ENCODE results near the gene NPC1. TPM values are rescaled to one million over a fixed set of nuclear protein-coding genes. Genes with fewer than 3 reads are reported as not detected.

NPC1 gene
- total and polyA plus RNA-seq, 4 donors = 9.5 to 46.7 (median 27.3) TPM

GRCh38 chr18:23495723-23496440, 90.4 kb downstream of the NPC1 start:
- Histone ChIP-seq H3K4me3 (ENCODE audit: low read depth in 1 of 3, low read length in 3 of 3) (no peak overlapping the region), H3K4me1 (ENCODE audit: control insufficient read depth in 4 of 4, insufficient read depth in 4 of 4, low read length in 3 of 4) (no peaks in the 10 kb centered on the region), H3K27ac (ENCODE audit: low read depth in 1 of 2, low read length in 2 of 2) (no peak overlapping the region), H3K9ac (ENCODE audit: low read depth in 1 of 2, low read length in 2 of 2) (no peak overlapping the region), H3K9me3 (ENCODE audit: control insufficient read depth in 4 of 4, low read length in 3 of 4) (no peaks in the 10 kb centered on the region), H3K36me3 (ENCODE audit: control insufficient read depth in 4 of 4, insufficient read depth in 3 of 4, low read depth in 1 of 4, low read length in 3 of 4) (no peaks in the 10 kb centered on the region), H3K27me3 (ENCODE audit: control insufficient read depth in 4 of 4, insufficient read depth in 4 of 4, low read length in 3 of 4) (no peaks in the 10 kb centered on the region)
- no peak for DNase-seq (ENCODE audit: low spot score)
- TF ChIP-seq FOXA1 (IDR thresholded peaks at IDR 0.05) (no peak), TAF1 (conservative IDR thresholded peaks at IDR 0.05) (no peak), HNF4G (IDR thresholded peaks at IDR 0.05) (no peak), RAD21 (IDR thresholded peaks at IDR 0.05) (no peak), JUND (IDR thresholded peaks at IDR 0.05) (no peak), ZBTB33 (IDR thresholded peaks at IDR 0.05) (no peak), GABPA (IDR thresholded peaks at IDR 0.05 in 1 of 2, conservative IDR thresholded peaks at IDR 0.05 in 1 of 2) (no peak), EGR1 (IDR thresholded peaks at IDR 0.05; ENCODE audit: low read depth in 2 of 2) (no peak), RXRA (IDR thresholded peaks at IDR 0.05) (no peak), NR2F2 (IDR thresholded peaks at IDR 0.05) (no peak), REST (IDR thresholded peaks at IDR 0.05) (no peak), CTCF (IDR thresholded peaks at IDR 0.05; ENCODE audit: low read depth, low read length, missing input control) (no peak), YY1 (IDR thresholded peaks at IDR 0.05) (no peak)
- TF ChIP-seq, protein P1, sequence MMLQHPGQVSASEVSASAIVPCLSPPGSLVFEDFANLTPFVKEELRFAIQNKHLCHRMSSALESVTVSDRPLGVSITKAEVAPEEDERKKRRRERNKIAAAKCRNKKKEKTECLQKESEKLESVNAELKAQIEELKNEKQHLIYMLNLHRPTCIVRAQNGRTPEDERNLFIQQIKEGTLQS (IDR thresholded peaks at IDR 0.05) = no peak
- 78% methylated on average over 12 of the region's 12 CpGs for WGBS

DNA sequence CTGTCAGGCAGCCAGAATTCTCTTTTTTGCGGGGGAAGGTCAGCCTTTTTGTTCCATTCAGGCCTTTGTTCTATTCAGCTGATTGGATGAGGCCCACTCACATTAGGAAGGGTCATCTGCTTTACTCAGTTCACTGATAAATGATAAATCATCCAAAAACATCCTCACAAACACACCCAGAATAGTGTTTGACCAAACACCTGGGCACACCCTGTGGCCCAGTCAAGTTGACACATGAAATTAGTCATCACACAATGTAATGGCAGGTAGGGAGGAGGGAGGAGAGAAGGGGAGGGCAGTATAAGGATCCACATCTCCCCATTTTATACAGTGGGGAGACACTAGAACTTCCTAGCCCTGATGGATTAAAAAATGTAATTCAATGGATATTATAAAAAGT, 91.3 kb downstream of the NPC1 start:
- Histone ChIP-seq H3K27ac (ENCODE audit: low read depth in 1 of 2, low read length in 2 of 2) (no peak overlapping the region), H3K4me3 (ENCODE audit: low read depth in 1 of 3, low read length in 3 of 3) (no peak overlapping the region), H3K36me3 (ENCODE audit: control insufficient read depth in 4 of 4, insufficient read depth in 3 of 4, low read depth in 1 of 4, low read length in 3 of 4) (no peaks in the 10 kb centered on the region), H3K9me3 (ENCODE audit: control insufficient read depth in 4 of 4, low read length in 3 of 4) (no peaks in the 10 kb centered on the region), H3K4me1 (ENCODE audit: control insufficient read depth in 4 of 4, insufficient read depth in 4 of 4, low read length in 3 of 4) (no peaks in the 10 kb centered on the region), H3K9ac (ENCODE audit: low read depth in 1 of 2, low read length in 2 of 2) (no peak overlapping the region), H3K27me3 (ENCODE audit: control insufficient read depth in 4 of 4, insufficient read depth in 4 of 4, low read length in 3 of 4) (no peaks in the 10 kb centered on the region)
- no peak for DNase-seq (ENCODE audit: low spot score)
- WGBS = 95% methylated on average over 1 of the region's 1 CpG
- TF ChIP-seq FOXA1 (IDR thresholded peaks at IDR 0.05) (no peak), SP1 (IDR thresholded peaks at IDR 0.05) (no peak), RXRA (IDR thresholded peaks at IDR 0.05) (no peak), ZBTB33 (IDR thresholded peaks at IDR 0.05) (no peak), TAF1 (conservative IDR thresholded peaks at IDR 0.05) (no peak), YY1 (IDR thresholded peaks at IDR 0.05) (no peak), JUND (IDR thresholded peaks at IDR 0.05) (no peak), RAD21 (IDR thresholded peaks at IDR 0.05) (no peak), NR2F2 (IDR thresholded peaks at IDR 0.05) (no peak), FOXA2 (IDR thresholded peaks at IDR 0.05) (no peak), HNF4G (IDR thresholded peaks at IDR 0.05) (no peak), EGR1 (IDR thresholded peaks at IDR 0.05; ENCODE audit: low read depth in 2 of 2) (no peak), GABPA (IDR thresholded peaks at IDR 0.05 in 1 of 2, conservative IDR thresholded peaks at IDR 0.05 in 1 of 2) (no peak), CTCF (IDR thresholded peaks at IDR 0.05; ENCODE audit: low read depth, low read length, missing input control) (no peak)
- TF ChIP-seq, protein P1 (IDR thresholded peaks at IDR 0.05) = no peak
- TF ChIP-seq, protein P2, sequence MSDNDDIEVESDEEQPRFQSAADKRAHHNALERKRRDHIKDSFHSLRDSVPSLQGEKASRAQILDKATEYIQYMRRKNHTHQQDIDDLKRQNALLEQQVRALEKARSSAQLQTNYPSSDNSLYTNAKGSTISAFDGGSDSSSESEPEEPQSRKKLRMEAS (IDR thresholded peaks at IDR 0.05) = no peak

Data from liver (tissue), 9 donors.